Activated T-helper 1 cell treated with anti-CD3 and anti-CD28 coated beads, Interleukin-2, amount 50 U/mL, for 16 hours (primary cell): ENCODE measurements around the gene HPS1.

Experiments used
- DNase-seq, 2 donors: peaks; one replicate each; pipeline ENCODE4 v3.0.0-alpha.2; 2020; ENCODE audit warnings: low read depth in 1 of 2, low spot score in 1 of 2

HPS1 gene

DNA sequence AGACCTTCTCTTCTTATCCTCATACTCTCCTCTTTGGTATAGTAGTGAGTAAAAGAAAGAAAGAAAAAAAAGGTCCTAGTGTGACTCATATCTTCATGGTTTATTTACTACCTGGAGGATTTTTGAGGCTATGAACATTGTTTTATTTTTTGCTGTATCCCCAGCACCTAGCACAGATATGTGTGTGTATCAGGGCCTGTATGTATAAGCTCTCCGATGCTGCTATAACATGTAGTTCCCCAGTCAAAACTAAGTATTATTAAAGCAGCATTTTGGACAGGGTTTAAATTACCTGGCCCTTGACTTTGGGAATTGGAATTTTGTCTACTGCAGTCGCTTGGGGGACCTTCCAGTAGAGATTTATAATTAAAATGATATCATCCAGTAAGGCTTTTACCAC lies 78.1 kb downstream of the HPS1 start:
- DNase-seq, result no peak

DNA sequence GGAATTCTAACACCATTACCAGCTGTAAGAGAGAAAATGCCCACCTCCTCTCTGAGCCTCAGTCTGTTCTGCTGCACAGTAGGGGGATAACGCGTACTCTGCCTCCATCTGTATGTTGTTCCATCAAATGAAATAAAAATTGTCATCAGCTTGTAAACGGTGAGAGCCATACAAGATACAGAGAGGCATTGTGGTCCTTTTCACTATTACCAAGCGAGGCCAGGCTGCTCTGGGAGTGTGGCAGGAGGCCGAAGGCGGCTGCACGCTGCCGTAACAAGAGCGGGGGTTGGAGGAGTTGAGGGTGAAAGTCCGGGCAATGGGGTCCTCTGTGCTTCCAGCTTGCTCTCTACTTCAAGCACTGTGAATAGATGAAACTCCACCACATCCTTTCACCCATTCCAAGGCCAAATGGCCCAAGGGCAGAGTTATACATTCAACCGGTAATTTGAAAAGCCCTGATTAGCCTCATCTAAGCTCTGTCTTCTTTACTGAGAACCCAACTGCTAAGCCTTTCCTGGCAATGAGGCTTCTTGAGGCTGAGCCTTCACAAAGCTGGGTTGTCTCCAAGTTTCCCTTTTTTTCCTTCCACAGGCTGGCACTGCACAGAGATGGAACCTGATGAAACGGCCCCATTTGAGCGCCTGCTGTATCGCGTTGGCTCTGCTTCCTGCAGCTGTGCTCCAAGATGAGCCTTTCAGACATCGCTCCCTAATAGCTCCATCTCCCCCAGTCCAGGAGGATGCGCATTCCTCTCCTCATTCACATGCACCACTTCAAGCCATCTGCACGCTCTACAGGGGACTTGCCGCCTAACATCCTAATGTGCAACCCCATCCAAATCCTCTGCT lies 78.9 kb downstream of the HPS1 start:
- no peak for DNase-seq
